Activated T-cell treated with anti-CD3 and anti-CD28 coated beads for 24 hours (primary cell): Measurements from ENCODE around the gene UROC1.

Experiments
- DNase-seq: peaks from one replicate; pipeline ENCODE4 v3.0.0-alpha.2; 2020; ENCODE audit warnings: low read depth

UROC1 gene

GRCh38 chr3:126460381-126460780, 57.2 kb downstream of the UROC1 start:
- DNase-seq, result no peak

DNA sequence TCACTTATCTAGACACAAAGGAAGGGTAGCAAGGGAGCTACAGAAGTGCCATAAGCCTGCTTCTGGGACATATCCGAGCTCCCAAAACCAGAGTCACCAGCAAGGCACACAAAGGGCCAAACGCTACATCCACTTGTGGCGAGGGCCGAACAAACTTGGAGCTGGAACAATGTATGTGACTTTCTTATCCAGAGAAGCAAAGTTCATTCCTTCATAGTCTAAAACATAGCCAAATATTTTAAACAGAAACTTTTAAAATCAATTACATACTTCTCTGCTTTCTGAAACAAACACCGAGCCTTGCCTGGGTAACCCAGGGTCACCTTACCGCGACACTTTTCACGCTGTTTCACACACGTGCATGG, 57.8 kb downstream of the UROC1 start:
- no peak for DNase-seq

DNA sequence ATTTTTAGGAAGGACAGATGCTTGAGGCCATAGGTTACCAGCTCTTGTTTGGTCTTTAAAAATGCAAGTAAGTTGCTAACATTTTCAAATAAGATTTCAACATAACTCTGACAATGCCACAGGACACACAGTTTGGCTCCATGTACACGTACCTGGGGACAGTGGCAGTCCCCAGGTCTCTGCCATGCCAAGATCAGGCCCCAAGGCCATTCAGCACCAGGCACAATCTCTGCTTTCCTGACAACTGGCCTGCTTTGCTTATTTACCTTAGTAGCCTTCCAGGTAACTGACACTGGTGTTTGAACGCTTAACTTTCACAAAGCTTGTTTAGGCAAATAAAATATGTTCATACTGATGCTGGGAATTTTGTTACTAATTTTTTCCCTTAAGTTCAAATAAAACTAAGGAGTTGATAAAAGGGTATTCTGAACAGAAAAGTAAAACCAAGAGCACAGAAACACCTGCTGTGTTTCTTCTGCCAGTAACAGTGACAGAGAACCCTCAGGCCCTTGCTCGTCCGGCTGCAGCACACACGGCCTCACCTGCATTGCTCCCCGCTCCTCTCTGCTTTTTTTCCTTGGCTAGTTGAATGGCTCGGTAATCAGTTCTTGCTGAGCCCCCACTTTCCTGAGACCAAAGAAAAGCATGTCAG, 58.3 kb downstream of the UROC1 start:
- DNase-seq, result no peak

- DNase-seq, result no peak
These were observed 60.7 kb downstream of the UROC1 start for GRCh38 chr3:126456766-126457388.

GRCh38 chr3:126456211-126456610, 61.4 kb downstream of the UROC1 start:
- no peak for DNase-seq

GRCh38 chr3:126454437-126455198, 63.0 kb downstream of the UROC1 start:
- DNase-seq, result no peak

GRCh38 chr3:126454025-126454424, 63.5 kb downstream of the UROC1 start:
- no peak for DNase-seq

- DNase-seq, result no peak
These were observed 65.4 kb downstream of the UROC1 start for GRCh38 chr3:126452213-126452612.

- DNase-seq, result no peak
These were observed 66.1 kb downstream of the UROC1 start for GRCh38 chr3:126451511-126451910.

GRCh38 chr3:126450744-126451143, 66.8 kb downstream of the UROC1 start:
- DNase-seq, result no peak

- DNase-seq, result no peak
These were observed 67.4 kb downstream of the UROC1 start for GRCh38 chr3:126450219-126450618.

- no peak for DNase-seq
These were observed 67.9 kb downstream of the UROC1 start for GRCh38 chr3:126449621-126450051.

GRCh38 chr3:126448893-126449180, 68.7 kb downstream of the UROC1 start:
- DNase-seq, result no peak

GRCh38 chr3:126448136-126448892, 69.3 kb downstream of the UROC1 start:
- no peak for DNase-seq

GRCh38 chr3:126447456-126448106, 70.0 kb downstream of the UROC1 start:
- DNase-seq, result no peak

DNA sequence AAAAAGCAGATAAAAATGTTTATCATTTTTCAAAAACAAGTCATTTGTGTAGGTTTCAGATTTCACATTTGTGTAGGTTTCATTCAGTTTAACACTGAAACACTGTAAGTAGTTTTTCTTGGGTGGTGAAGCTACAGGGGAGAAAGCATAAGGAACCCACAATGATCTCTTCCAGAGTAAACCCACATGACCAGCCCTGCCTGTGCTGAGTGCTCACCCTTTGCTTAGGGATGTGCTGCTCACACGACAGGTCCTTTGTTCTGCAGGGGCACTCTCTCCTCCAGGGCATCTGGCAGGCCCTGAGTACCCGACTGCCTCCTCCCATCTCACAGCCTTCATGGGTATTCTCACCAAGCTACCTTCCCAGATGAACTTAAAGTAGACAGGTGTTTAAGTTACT, 70.8 kb downstream of the UROC1 start:
- no peak for DNase-seq

- DNase-seq, result no peak
These were observed 71.3 kb downstream of the UROC1 start for GRCh38 chr3:126446301-126446700.

DNA sequence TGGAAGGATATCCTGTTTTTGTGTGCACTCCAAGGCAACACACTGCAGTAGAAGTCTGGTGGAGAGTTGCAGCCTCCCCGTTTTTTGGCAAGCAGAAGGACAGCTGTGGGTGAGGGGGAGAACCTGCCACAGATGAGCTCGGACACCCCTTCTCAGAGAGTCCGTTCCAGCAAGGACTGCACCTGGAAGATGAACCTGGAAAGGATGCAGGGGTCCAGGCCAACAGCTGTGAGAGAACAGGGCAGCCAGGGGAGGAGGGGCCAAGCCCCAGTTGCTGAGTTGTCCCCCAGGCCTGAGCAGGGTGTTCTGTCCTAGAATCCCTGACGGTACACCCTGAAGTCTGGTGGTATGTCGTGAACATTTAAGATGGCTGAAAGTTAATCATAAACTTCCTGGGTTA, 72.1 kb downstream of the UROC1 start:
- DNase-seq, result no peak

DNA sequence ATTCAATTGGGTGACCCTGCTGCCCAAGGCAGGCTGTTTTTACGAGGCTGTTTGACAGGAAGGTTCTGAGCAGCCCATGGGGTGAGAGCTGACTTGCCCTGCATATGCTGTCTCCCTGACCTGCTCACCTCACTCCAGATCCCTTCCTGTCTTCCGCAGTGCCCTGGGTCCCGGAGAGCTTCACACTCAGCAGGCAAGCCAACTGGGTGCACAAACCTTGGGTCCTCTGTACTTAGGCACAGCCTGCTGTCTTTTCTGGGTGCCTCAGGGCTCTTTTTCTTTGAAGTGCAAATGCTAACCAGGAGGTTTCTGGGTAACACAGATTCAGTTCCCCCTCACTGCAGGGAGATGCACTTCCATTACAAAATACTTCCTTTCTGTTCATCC, 74.7 kb downstream of the UROC1 start:
- DNase-seq, result no peak

GRCh38 chr3:126442094-126442855, 75.3 kb downstream of the UROC1 start:
- DNase-seq, result no peak

DNA sequence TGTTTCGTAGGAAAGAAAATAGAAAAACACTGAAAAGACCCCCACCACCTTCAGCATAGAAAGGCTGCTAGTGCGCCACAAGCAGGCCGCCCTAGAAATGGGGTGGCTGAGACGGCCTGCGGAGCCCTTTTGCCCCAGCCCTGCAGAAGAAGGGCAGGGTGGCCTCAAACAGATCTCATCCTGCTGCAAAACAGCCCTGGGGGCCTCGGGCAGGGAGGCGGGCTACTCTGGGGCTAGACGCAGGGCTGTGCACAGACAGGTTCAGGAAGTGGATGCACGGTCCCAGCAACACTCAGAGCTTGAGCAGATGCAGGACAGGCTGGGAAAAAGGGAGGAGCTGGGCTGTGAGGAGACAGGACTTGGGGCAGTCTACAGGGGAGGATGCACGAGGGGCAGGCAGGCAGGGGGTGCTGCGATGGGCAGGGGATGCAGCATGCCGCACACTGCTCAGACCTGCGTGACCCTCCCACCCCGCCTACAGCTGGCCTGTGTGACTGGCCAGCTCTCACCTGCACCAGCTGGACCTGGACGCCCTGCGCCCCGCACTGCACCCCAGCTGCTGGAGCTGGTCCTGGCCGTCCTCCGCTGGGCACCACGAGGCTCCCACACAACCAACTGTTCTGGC, 76.2 kb downstream of the UROC1 start:
- DNase-seq, result no peak
